ENCODE results near the gene PALLD.

GRCh38 chr4:168541266-168541953 lies 44.6 kb downstream of the PALLD start:
- no peak for TF ChIP-seq CTCF (IDR thresholded peaks at IDR 0.05; ENCODE audit: borderline replicate concordance, extremely low read depth, low read length, poor library complexity, severe bottlenecking)
- no peak for TF ChIP-seq EZH2 (IDR thresholded peaks at IDR 0.05; ENCODE audit: borderline replicate concordance, low read depth, low read length, severe bottlenecking)
